Fibroblast of skin of left biceps (primary cell): ENCODE data around the gene OR4D6.
"Not testable (repeated sequence)": the region's sequence is repeated elsewhere in the genome, so short reads cannot be mapped to it uniquely, and the experiment has no call there.

Experiments
- DNase-seq, 2 experiments: peaks; one replicate each; pipeline ENCODE4 v3.0.0-alpha.2; 2013; ENCODE audit warnings: low read depth in 2 of 2

OR4D6 gene

GRCh38 chr11:59456661-59457060, at the start of gene OR4D6:
OR4D6 (plus strand) TSS chr11:59456961; CDS start chr11:59456961, 0 bp downstream.
- no peak for DNase-seq

- DNase-seq: no peak
Observed at GRCh38 chr11:59413646-59414045, 43.1 kb upstream of the OR4D6 start.

GRCh38 chr11:59415111-59415510, 41.6 kb upstream of the OR4D6 start:
- no peak for DNase-seq

DNA sequence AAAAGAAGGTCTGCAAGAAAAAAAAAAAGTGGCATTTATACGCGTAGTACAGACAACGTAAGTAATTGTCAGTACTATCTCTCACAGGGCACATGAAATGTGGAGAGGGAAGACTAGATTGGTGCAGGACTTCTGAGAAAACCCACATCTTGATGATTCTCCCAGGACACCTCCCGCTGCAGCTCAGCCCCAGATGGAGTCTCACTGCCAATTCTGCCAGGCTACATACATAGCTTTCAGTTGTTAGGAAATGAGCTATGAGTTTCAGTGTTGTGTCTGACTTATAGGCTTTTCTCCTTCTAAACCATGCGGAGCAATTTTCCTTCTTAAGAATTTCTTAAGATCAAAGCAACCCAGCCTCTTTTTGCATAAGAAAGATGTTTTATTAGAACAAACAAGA, 40.1 kb upstream of the OR4D6 start:
- no peak for DNase-seq

- no peak for DNase-seq
Observed at GRCh38 chr11:59417023-59417422, 39.7 kb upstream of the OR4D6 start.

- DNase-seq: no peak
Observed at GRCh38 chr11:59418156-59418555, 38.6 kb upstream of the OR4D6 start.

GRCh38 chr11:59423835-59424234, 32.9 kb upstream of the OR4D6 start:
- DNase-seq: no peak

DNA sequence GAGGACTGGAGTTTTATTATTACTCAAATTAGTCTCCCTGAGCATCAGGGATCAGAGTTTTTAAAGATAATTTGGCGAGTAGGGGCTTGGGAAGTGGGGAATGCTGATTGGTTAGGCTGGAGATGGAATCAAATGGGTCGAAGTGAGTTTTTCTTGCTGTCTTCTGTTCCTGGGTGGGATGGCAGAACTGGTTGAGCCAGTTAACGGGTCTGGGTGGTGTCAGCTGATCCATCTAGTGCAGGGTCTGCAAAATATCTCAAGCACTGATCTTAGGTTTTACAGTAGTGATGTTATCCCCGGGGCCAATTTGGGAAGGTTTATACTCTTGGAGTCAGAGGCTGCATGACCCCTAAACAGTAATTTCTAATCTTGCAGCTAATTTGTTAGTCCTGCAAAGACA, 31.6 kb upstream of the OR4D6 start:
- DNase-seq: no peak

GRCh38 chr11:59426361-59427067, 30.2 kb upstream of the OR4D6 start, which contains the start of gene OR5A2:
OR5A2 (minus strand) TSS chr11:59426413; CDS start chr11:59422953, 3,460 bp downstream.
- DNase-seq: no peak

DNA sequence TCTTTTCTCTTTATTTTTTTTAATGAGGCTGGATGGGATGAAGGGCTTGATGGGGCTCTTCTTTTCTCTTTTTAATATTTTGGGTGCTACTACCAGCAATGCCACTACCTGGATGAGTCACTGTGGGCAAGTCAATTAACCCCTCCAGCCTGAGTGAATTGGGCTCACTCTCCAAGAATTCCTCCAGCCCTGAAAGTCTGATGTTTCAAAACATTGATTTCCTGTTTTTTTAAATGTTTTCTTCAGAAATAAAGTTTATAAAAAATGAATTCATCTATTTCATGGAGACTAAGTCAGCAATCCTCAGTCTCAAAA, 29.7 kb upstream of the OR4D6 start:
- no peak for DNase-seq

- DNase-seq: no peak
Observed at GRCh38 chr11:59429924-59430516, 26.7 kb upstream of the OR4D6 start.

GRCh38 chr11:59436169-59436568, 20.6 kb upstream of the OR4D6 start, which contains the start of gene OR5A1:
OR5A1 (plus strand) TSS chr11:59436469; CDS start chr11:59443169, 6,700 bp downstream.
- no peak for DNase-seq

DNA sequence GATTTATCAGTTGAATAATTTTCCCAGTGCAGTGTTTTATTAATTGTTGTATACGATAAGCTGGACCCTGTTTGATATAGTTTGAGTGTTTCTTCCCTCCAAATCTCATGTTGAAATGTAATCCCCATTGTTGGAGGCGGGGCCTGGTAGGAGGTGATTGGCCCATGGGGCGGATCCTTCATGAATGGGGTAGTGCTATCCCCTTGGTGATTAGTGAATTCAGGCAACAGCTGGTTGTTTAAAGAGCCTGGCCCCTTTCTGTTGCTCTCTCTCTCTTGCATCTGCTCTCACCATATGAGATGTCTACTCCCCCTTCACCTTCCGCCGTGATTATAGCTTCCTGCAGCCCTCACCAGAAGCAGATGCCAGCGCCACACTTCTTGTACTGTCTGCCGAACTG, 19.0 kb upstream of the OR4D6 start:
- no peak for DNase-seq

- DNase-seq: not testable (repeated sequence)
Observed at GRCh38 chr11:59445624-59446023, 11.1 kb upstream of the OR4D6 start.

GRCh38 chr11:59448484-59448883, 8.3 kb upstream of the OR4D6 start:
- DNase-seq: no peak

DNA sequence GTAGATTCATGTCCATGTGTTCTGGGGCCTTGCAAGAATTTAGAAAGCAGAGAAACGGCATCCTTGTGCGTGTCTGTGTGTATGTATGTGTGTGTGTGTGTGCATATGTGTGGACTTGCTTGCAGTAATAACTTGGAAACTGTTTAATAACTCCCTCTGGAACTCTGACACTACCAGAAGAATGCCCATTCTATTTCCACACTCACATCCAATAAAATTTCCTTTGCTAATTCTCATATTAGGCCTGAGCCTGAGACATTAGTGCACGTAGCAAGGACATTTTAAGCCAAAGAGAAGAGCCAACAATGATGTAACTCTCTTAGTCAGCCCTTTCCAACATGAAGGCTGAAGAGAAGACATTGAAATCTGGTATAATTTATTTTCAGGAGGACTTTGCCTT, 3.2 kb downstream of the OR4D6 start:
- no peak for DNase-seq

DNA sequence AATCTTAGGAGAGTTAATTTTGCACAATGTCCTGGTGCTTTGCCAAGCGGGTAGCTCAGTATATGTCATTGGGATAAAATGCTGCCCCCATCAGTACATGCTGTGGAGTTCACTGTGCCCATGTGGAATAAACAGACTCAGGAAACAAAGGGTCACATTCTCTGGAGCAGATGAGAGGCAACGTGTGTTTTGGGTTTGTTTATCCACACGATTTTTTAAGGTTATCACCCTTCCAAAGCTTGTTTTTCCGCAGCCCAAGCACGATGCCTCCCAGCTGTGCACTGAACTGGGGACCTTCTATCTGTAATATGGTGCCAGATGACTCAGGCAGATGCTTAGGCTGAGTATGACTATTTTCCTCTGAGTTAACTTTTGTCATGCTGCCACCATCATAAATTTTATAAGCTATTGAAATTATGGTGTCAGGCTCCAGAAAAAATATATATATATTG, 6.5 kb downstream of the OR4D6 start:
- DNase-seq: no peak

DNA sequence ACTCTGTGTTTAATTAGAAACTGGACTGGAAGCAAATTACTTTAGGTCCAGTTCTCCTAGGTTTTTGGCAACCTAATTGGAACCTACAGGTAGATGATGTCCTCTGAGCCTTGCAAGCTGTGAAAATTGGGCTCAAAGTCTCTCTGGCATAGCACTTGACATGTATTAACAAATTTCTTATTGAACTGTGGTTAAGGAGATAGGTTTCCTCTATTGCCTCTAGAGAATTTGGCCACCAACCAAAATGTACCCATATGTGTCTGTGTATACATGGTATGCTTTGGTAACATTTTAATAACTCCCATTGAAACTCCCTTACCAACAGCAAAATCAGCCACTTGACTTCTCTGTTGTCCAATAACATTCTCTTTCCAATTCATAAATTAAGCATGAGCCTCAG, 16.3 kb downstream of the OR4D6 start, which contains the start of gene OR4D10:
TSS of gene OR4D10 (plus strand) at position 301 of the 400 bp plus-strand sequence. CDS start 4,115 bp downstream, outside the sequence.
- no peak for DNase-seq

DNA sequence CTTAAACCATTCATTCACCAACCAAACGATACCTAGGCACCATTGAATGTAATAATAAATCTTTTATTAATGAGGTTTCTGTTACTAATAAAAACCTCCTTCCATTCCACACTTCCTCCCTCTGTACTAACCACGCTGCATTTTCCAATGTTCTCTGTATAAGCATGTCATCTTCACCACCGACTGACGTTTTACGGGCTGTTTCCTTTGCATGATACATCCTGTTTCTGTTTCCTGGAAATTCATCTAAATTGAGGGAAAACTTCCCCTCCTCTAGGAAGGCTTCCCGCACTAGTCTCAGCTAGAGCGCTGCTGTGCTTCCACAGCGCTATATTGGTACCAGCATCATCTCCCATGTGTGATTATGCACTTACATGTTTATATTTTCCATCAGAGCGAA, 18.4 kb downstream of the OR4D6 start:
- DNase-seq: no peak

DNA sequence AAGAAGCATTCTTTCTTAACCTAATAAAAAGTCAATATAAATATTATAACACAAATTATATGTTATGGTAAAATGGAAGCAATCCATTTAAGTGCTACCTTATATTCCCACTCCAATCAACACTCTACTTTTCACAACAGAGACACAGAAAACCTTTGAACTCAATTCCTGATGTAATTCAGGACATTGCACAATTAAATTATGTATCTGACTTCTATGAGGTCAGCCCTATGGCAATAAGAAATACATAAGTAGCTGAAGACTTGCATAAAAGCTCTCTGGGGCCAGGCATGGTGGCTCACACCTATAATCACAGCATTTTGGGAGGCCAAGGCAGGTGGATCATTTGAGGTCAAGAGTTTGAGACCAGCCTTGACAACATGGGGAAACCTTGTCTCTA, 23.1 kb downstream of the OR4D6 start:
- DNase-seq: no peak

DNA sequence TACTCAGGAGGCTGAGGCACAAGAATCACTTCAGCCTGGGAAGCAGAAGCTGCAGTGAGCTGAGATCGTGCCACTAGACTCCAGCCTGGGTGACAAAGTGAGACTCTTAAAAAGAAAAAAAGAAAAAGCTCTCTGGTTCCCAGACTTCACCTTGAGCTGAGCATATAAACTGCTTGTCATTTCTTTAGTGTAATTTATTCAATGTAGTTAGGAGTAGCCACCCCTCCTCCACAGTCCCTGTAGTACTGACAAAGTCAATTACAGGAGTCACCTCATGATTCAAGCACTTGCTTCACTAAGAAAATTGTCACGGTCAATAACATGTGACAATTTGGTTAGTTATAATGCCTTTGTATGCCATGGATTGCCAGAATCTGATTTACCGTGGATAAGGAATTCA, 23.6 kb downstream of the OR4D6 start:
- DNase-seq: no peak

DNA sequence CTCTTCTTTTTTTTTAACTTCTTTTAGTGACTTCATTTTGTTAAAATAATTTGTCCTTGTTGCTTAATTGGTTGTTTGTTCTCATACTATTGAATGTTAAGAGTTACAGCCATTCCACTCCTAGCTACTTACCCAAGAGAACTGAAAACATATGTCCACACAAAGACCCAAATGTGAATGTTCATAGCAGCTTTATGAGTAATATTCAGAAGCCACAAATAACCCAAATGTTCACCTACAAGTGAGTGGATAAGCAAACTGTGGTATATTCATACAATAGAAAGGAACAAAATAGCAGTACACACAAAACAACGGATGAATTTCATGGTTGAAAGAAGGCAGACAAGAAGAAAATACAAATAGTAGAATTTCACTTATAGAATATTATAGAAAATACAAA, 45.2 kb downstream of the OR4D6 start:
- DNase-seq: no peak

GRCh38 chr11:59503276-59503675, 46.5 kb downstream of the OR4D6 start, which contains the start of gene OR4D11:
OR4D11 (plus strand) TSS chr11:59503576; CDS start chr11:59503576, 0 bp downstream.
- DNase-seq: no peak
